ENCODE measurements around the gene TIGD3. TPM values are rescaled to one million over a fixed set of nuclear protein-coding genes. Genes with fewer than 3 reads are reported as not detected.

The TIGD3 gene, protein sequence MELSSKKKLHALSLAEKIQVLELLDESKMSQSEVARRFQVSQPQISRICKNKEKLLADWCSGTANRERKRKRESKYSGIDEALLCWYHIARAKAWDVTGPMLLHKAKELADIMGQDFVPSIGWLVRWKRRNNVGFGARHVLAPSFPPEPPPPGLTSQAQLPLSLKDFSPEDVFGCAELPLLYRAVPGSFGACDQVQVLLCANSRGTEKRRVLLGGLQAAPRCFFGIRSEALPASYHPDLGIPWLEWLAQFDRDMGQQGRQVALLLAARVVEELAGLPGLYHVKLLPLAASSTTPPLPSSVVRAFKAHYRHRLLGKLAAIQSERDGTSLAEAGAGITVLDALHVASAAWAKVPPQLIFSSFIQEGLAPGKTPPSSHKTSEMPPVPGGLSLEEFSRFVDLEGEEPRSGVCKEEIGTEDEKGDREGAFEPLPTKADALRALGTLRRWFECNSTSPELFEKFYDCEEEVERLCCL
- total RNA-seq = 0.07 TPM in 1 of 2 replicates, not detected in the other

DNA sequence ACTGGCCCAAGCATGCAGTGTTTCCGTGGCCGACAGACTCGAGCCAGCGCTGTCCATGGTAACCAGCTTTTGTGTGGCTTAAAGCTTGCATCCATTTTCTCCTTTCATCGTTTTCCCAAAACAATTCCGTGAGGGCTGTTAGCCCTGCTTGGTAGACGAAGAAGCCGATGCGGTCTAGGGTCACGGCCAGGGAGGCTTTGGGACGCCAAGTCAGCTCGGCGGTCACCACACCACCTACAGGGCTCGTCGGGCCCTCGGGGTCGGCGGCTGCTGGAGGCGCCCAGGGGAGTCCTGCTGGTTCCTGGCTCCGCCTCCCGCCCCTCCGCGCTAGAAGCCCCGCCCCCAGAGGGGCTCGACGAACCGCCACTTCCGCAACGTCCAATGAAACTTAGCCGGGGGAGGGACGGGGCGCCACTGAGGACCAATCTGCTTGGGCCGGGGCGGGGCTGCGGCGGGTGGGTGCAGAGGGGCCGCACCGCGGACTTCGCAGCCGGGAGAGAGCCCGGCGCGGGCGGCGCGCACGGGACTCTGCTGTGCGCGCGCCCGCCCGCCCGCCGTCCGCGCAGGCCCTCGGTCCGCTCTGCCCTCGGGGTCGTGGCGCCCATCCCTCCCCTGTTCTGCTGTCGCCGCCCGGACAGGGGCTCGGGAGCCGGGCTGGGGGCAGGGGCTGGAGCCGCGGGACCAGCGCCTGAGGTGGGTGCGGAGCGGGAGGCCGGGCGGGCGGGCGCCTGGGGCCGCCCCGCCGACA is at the start of gene TIGD3:
TIGD3 (plus strand) TSS at position 487 of the 748 bp plus-strand sequence. CDS start 1,058 bp downstream, outside the sequence.

GRCh38 chr11:65314501-65315203 is 39.9 kb upstream of the TIGD3 start, which contains the start of gene CDC42EP2:
TSS of gene CDC42EP2 (plus strand) at chr11:65314866. CDS start at chr11:65320899, 6,033 bp downstream.

DNA sequence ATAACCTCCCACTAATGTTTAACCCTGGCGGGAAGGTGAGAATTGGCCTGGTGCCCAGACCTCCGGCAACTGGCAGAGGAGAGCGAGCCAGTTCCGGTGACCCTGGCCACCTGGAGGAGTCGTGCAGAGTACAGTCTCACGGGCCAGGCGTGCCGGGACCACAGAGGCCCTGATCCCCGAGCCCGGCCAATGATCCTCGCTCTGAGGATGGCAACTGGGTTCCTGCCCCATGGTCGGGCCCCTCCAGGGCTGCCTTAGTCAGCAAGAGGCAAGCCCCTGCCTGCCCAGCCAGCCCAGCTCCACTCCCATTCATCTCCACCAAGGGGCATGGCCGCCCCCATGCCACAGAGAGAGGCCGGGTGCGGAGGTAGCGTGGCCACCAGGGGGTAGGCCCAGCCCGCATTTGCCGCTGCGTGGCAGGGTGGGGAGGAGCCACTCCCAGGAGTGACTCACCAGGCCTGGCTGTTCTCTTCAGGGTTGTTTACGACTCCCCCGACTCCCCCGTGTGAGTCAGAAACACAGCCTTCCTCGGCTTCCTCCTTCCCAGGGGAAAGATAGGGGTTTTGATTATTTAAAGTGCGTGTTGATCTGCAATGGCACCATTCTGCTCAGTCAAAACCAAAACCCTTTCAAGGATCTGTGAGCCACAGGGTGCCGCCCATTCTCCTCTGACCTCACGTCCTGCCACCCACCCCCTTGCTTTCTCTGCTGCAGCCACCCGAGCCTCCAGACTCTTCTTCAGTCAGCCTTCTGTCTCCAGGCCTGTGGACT is 27.7 kb downstream of the TIGD3 start, which contains the start of gene SLC25A45:
SLC25A45 (minus strand) TSS at position 614 of the 771 bp plus-strand sequence. CDS start 695 bp downstream, outside the sequence.

GRCh38 chr11:65386307-65387140 is 32.0 kb downstream of the TIGD3 start, which contains the start of gene FRMD8:
TSS of gene FRMD8 (plus strand) at chr11:65386637. CDS start at chr11:65387037, 400 bp downstream.

Other genes with a start within 250 kb of the TIGD3 start
- 80.3 and 96.7 TPM in 2 replicates for gene TM7SF2, start 242.9 kb upstream of the TIGD3 start, total RNA-seq
- gene ZNHIT2, start 237.1 kb upstream of the TIGD3 start, total RNA-seq = 28.4 and 54.3 TPM in 2 replicates
- 609 and 906 TPM in 2 replicates for gene FAU, start 232.6 kb upstream of the TIGD3 start, total RNA-seq
- gene MRPL49, start 232.4 kb upstream of the TIGD3 start, total RNA-seq = 54.8 and 80.0 TPM in 2 replicates
- 12.7 and 18.1 TPM in 2 replicates for gene SYVN1, start 220.2 kb upstream of the TIGD3 start, total RNA-seq
- gene SPDYC, start 184.5 kb upstream of the TIGD3 start, total RNA-seq = not detected in 2 replicates
- 594 and 598 TPM in 2 replicates for gene CAPN1, start 172.8 kb upstream of the TIGD3 start, total RNA-seq
- 15.4 and 51.9 TPM in 2 replicates for gene POLA2, start 92.8 kb upstream of the TIGD3 start, total RNA-seq
- gene CDC42EP2, start 39.9 kb upstream of the TIGD3 start, total RNA-seq = 6.1 and 9.5 TPM in 2 replicates
- gene DPF2, start 20.9 kb upstream of the TIGD3 start, total RNA-seq = 27.9 and 29.6 TPM in 2 replicates
- gene SLC25A45, start 27.9 kb downstream of the TIGD3 start, total RNA-seq = 0.09 and 0.56 TPM in 2 replicates
- 116 and 142 TPM in 2 replicates for gene FRMD8, start 31.9 kb downstream of the TIGD3 start, total RNA-seq
- gene NEAT1, start 68.0 kb downstream of the TIGD3 start, total RNA-seq = 23.1 and 31.5 TPM in 2 replicates
- gene MALAT1, start 144.3 kb downstream of the TIGD3 start, total RNA-seq = 1,648 and 1,826 TPM in 2 replicates
- 62.1 and 72.4 TPM in 2 replicates for gene SCYL1, start 170.3 kb downstream of the TIGD3 start, total RNA-seq
- 47.3 and 70.5 TPM in 2 replicates for gene LTBP3, start 203.6 kb downstream of the TIGD3 start, total RNA-seq
- 66.6 and 104 TPM in 2 replicates for gene ZNRD2, start 215.7 kb downstream of the TIGD3 start, total RNA-seq
- gene FAM89B, start 217.8 kb downstream of the TIGD3 start, total RNA-seq = 34.2 and 40.8 TPM in 2 replicates
- gene EHBP1L1, start 221.3 kb downstream of the TIGD3 start, total RNA-seq = 40.9 and 63.1 TPM in 2 replicates
- 2.9 and 5.2 TPM in 2 replicates for gene KCNK7, start 241.0 kb downstream of the TIGD3 start, total RNA-seq

Data from airway epithelial cell (primary cell).